K562 (cell line): ENCODE results near the gene MUSK. TPM values are rescaled to one million over a fixed set of nuclear protein-coding genes. Genes with fewer than 3 reads are reported as not detected.

ENCODE experiments used
- ATAC-seq: fragments of 200-7000 bp; cut with Tn5 transposase; 3 replicates; pipeline ENCODE4 v1.9.1; 2020; ENCODE audit warnings: moderate library complexity
- BruUV-seq: library from RNA; stranded (reverse); fragments of 400-500 nt; replicated peaks from 2 replicates; lab custom pipeline; 2021; lab: Mats Ljungman, UMichigan
- CTCF ChIA-PET: fragments of 300-600 bp; formaldehyde crosslinking; extraction: SDS; loops from one replicate; lab custom pipeline; 2021; ENCODE audit warnings: low intra/inter-chr PET ratio; lab: Yijun Ruan, JAX
- POLR2A ChIA-PET: fragments of 300-600, 350-650 bp; sonication (Branson Sonifier 250); formaldehyde crosslinking; extraction: SDS; loops from one replicate; lab custom pipeline; 2021; ENCODE audit warnings: antibody characterized with exemption, inconsistent platforms; lab: Yijun Ruan, JAX
- DNase-seq, 4 experiments: peaks; one replicate each; pipeline versions ENCODE4 v3.0.0 to v3.0.0-alpha.2; 2011 to 2018; ENCODE audit warnings: low spot score in 3 of 4, mixed read lengths in 3 of 4; ENCODE audit errors: extremely low read depth in 1 of 4
- FAIRE-seq: peaks from 2 replicates; lab custom pipeline; 2011; peaks lifted over from hg19 to GRCh38; lab: Jason Lieb, UNC
- H2AFZ ChIP-seq: 2 replicates; pipeline ENCODE4 v1.6.0; 2011; ENCODE audit warnings: low read depth, low read length, control low read depth, inconsistent platforms
- H3K27ac ChIP-seq: fragments of 200-600 bp; 3 replicates; pipeline ENCODE4 v1.8.0; 2011; ENCODE audit warnings: low read depth, mild to moderate bottlenecking, control low read depth, inconsistent platforms, low read length, moderate library complexity, mixed read lengths; ENCODE audit errors: extremely low read depth
- H3K27me3 ChIP-seq, 2 experiments: fragments of 300-600 bp in 1 of 2; 2 replicates in 1 of 2; 3 replicates in 1 of 2; pipeline versions ENCODE4 v1.6.0 to v1.8.0; 2011; ENCODE audit warnings: inconsistent platforms in 2 of 2, low read length in 2 of 2, mild to moderate bottlenecking in 1 of 2, mixed read lengths in 1 of 2, moderate library complexity in 1 of 2; ENCODE audit not compliant: control insufficient read depth in 2 of 2, insufficient read depth in 2 of 2
- H3K36me3 ChIP-seq: fragments of 300-600 bp; 3 replicates; pipeline ENCODE4 v1.8.0; 2011; ENCODE audit warnings: mild to moderate bottlenecking, low read length, inconsistent platforms; ENCODE audit not compliant: control insufficient read depth, insufficient read depth
- H3K4me1 ChIP-seq, 2 experiments: fragments of 200-600 bp in 1 of 2; replicated peaks in 1 of 2; 2 replicates in 1 of 2; 3 replicates in 1 of 2; pipeline versions ENCODE4 v1.5.1 to v1.8.0; 2011; ENCODE audit warnings: inconsistent platforms in 2 of 2, low read length in 2 of 2, mild to moderate bottlenecking in 1 of 2, mixed read lengths in 1 of 2, moderate library complexity in 1 of 2; ENCODE audit not compliant: control insufficient read depth in 2 of 2, insufficient read depth in 2 of 2
- H3K4me2 ChIP-seq: 2 replicates; pipeline ENCODE4 v1.6.1; 2011; ENCODE audit warnings: low read length, control low read depth, inconsistent platforms, mixed read lengths; ENCODE audit not compliant: insufficient read depth
- H3K4me3 ChIP-seq: fragments of 200-600 bp; sonication (generic), shearing (Covaris generic); 2 replicates; pipeline ENCODE4 v1.5.1; 2016; ENCODE audit warnings: control low read depth, inconsistent platforms
- H3K79me2 ChIP-seq: fragments of 200-600 bp; 3 replicates; pipeline ENCODE4 v1.8.0; 2011; ENCODE audit warnings: low read length, inconsistent platforms; ENCODE audit not compliant: control insufficient read depth, insufficient read depth
- H3K9ac ChIP-seq, 2 experiments: 2 replicates each; pipeline versions ENCODE4 v1.6.0 to v1.6.1; 2011; ENCODE audit warnings: low read depth in 2 of 2, low read length in 2 of 2, control low read depth in 1 of 2, inconsistent platforms in 1 of 2, mild to moderate bottlenecking in 1 of 2, mixed read lengths in 1 of 2; ENCODE audit not compliant: insufficient read depth in 1 of 2
- H3K9me1 ChIP-seq: one replicate; pipeline ENCODE4 v1.6.0; 2011; ENCODE audit warnings: inconsistent platforms, mild to moderate bottlenecking, low read length, moderate library complexity; ENCODE audit not compliant: control insufficient read depth, insufficient read depth
- H3K9me3 ChIP-seq: replicated peaks from 2 replicates; pipeline ENCODE4 v1.5.1; 2011; ENCODE audit warnings: low read depth, low read length, inconsistent platforms; ENCODE audit not compliant: control insufficient read depth, insufficient read depth
- H4K20me1 ChIP-seq: replicated peaks from 2 replicates; pipeline ENCODE4 v1.6.1; 2011; ENCODE audit warnings: low read length, inconsistent platforms, mixed read lengths; ENCODE audit not compliant: control insufficient read depth, insufficient read depth
- FOXJ3 ChIP-seq: sonication (generic); formaldehyde crosslinking; IDR thresholded peaks from 2 replicates; pipeline ENCODE4 v1.4.0; 2020; ENCODE audit warnings: mild to moderate bottlenecking, missing genetic modification reagents
- NCOA2 ChIP-seq, 2 experiments: fragments of 450-650 bp; IDR thresholded peaks; 2 replicates each; pipeline ENCODE4 v1.6.1; 2018; ENCODE audit warnings: mild to moderate bottlenecking in 2 of 2, moderate library complexity in 1 of 2; ENCODE audit not compliant: partially characterized antibody in 2 of 2
- PHF21A ChIP-seq: fragments of 450-650 bp; IDR thresholded peaks from 2 replicates; pipeline ENCODE4 v1.6.1; 2017; ENCODE audit warnings: low read depth, borderline replicate concordance
- TBL1XR1 ChIP-seq, 2 experiments: IDR thresholded peaks; 2 replicates each; pipeline ENCODE4 v1.6.1; 2012; ENCODE audit warnings: improper control_type of control experiment in 2 of 2, low read length in 2 of 2, mild to moderate bottlenecking in 1 of 2
- TEAD4 ChIP-seq, 2 experiments: sonication (generic) in 1 of 2; formaldehyde crosslinking in 1 of 2; IDR thresholded peaks; 2 replicates each; pipeline versions ENCODE4 v1.6.1 to v1.8.0; 2012 to 2022; ENCODE audit warnings: borderline replicate concordance in 1 of 2, inconsistent platforms in 1 of 2, low read length in 1 of 2, mild to moderate bottlenecking in 1 of 2, missing genetic modification reagents in 1 of 2
- ZNF445 ChIP-seq: fragments of 250-450 bp; sonication (Bioruptor Pico); IDR thresholded peaks from 2 replicates; pipeline ENCODE4 v1.4.0; 2020; ENCODE audit warnings: low read depth, mild to moderate bottlenecking, moderate library complexity
- WGBS: fragments of 100-300 bp; shearing (Covaris generic); methylation state at CpG from one replicate; pipeline ENCODE4 v1.1.6; 2016; ENCODE audit warnings: low coverage, mixed read lengths; ENCODE audit not compliant: insufficient coverage; ENCODE audit errors: missing lambda C conversion rate; 5-methylcytosine and 5-hydroxymethylcytosine counted together
- in situ Hi-C: fragments of 300-500 bp; cut with MboI; formaldehyde crosslinking; loops from 4 replicates; pipeline ENCODE4 v1.15.0; 2018; ENCODE audit warnings: inconsistent platforms, mixed read lengths
- intact Hi-C: fragments of 100-400 bp; cut with micrococcal nuclease; formaldehyde crosslinking; loops from 2 replicates; pipeline ENCODE4 v1.14.2; 2022
- polyA plus RNA-seq, 8 experiments: library from polyadenylated mRNA; depleted of rRNA in 4 of 8; stranded (reverse) in 5 of 8; unstranded in 3 of 8; fragments of >200 nt; fragmentation: Nextera tagmentation in 2 of 8; fragmentation: Illumina TruSeq in 1 of 8; extraction: Ambion mirVana in 2 of 8; extraction: Trizol in 1 of 8; gene quantifications; 2 replicates each; pipeline versions ENCODE4 v1.2.1 to v1.2.3, GENCODE V29; 2011 to 2014; ENCODE audit warnings: inconsistent platforms in 1 of 8, missing spikeins in 1 of 8
- total RNA-seq, 7 experiments: library from RNA; depleted of rRNA in 6 of 7; stranded (reverse); fragments of >200 nt in 6 of 7; fragmentation: Illumina TruSeq in 2 of 7; extraction: Trizol in 2 of 7; gene quantifications; 2 replicates each; pipeline versions ENCODE4 v1.2.1 to v1.2.3, GENCODE V29; 2011 to 2021; ENCODE audit warnings: low replicate concordance in 1 of 7
- TF ChIP-seq, protein P1 (sequence below): fragments of 450-650 bp; IDR thresholded peaks from 2 replicates; pipeline ENCODE4 v1.6.1; 2016; ENCODE audit warnings: borderline replicate concordance
- TF ChIP-seq, protein P2 (sequence below): fragments of 450-650 bp; IDR thresholded peaks from 2 replicates; pipeline ENCODE4 v1.6.1; 2016; ENCODE audit warnings: low read depth

Gene MUSK
- total and polyA plus RNA-seq, 9 of the 15 experiments (the other 6 are each of a cell fraction or from before 2014, with no cell fraction given): not detected

DNA sequence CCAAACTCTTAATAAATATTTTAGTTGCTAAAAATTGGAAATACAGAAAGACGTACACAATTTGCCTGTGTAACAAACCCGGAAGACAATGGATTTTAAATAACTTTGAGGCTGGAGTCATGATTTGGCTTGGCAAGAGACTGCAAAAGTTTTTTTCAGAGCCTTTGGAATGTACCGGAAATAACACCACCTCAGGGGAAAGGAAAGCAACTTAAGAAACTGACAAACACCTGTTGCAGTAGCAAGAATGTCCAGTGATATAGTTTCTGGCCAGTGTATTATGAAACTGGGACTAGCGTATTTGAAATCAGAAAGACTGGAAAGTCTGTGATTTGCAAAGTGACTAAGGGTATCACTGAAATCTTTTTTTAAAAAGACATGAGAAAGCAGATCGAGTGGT, 842 bp downstream of the MUSK start:
- no peaks in the 10 kb centered on the region for H3K9me3 ChIP-seq
- WGBS: 1% methylated on average over 5 of the region's 5 CpGs
- no peak overlapping the region for H3K9ac ChIP-seq
- no TSS peak for BruUV-seq
- ChIA-PET CTCF (no interaction called here), POLR2A (no interaction called here)
- H3K27ac ChIP-seq: no peak overlapping the region
- no peaks in the 10 kb centered on the region for H3K9me1 ChIP-seq
- FAIRE-seq (no peak), ATAC-seq (no peak), DNase-seq (no peak)
- in situ Hi-C loops (no loop called here), intact Hi-C loops (no loop called here)
- H3K79me2 ChIP-seq: no peaks in the 10 kb centered on the region
- no peak overlapping the region for H3K4me3 ChIP-seq
- H3K27me3 ChIP-seq: no peaks in the 10 kb centered on the region
- H3K36me3 ChIP-seq: no peaks in the 10 kb centered on the region
- H2AFZ ChIP-seq: no peak overlapping the region
- H3K4me2 ChIP-seq: no peak overlapping the region
- H3K4me1 ChIP-seq: no peaks in the 10 kb centered on the region
- no peaks in the 10 kb centered on the region for H4K20me1 ChIP-seq
- TF ChIP-seq TEAD4 (IDR thresholded peaks at IDR 0.05; ENCODE audit: low read length): no peak
- TF ChIP-seq TEAD4 (CRISPR knock-in tag; IDR thresholded peaks at IDR 0.05; ENCODE audit: borderline replicate concordance): no peak
- no peak for TF ChIP-seq NCOA2 (IDR thresholded peaks at IDR 0.05; ENCODE audit: partially characterized antibody in 2 of 2)
- no peak for TF ChIP-seq ZNF445 (CRISPR knock-in tag)
- no peak for TF ChIP-seq TBL1XR1 (IDR thresholded peaks at IDR 0.05; ENCODE audit: low read length in 2 of 2)
- TF ChIP-seq PHF21A: no peak
- TF ChIP-seq, protein P1, sequence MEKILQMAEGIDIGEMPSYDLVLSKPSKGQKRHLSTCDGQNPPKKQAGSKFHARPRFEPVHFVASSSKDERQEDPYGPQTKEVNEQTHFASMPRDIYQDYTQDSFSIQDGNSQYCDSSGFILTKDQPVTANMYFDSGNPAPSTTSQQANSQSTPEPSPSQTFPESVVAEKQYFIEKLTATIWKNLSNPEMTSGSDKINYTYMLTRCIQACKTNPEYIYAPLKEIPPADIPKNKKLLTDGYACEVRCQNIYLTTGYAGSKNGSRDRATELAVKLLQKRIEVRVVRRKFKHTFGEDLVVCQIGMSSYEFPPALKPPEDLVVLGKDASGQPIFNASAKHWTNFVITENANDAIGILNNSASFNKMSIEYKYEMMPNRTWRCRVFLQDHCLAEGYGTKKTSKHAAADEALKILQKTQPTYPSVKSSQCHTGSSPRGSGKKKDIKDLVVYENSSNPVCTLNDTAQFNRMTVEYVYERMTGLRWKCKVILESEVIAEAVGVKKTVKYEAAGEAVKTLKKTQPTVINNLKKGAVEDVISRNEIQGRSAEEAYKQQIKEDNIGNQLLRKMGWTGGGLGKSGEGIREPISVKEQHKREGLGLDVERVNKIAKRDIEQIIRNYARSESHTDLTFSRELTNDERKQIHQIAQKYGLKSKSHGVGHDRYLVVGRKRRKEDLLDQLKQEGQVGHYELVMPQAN: no peak
- no peak for TF ChIP-seq FOXJ3 (CRISPR knock-in tag)
- TF ChIP-seq, protein P2, sequence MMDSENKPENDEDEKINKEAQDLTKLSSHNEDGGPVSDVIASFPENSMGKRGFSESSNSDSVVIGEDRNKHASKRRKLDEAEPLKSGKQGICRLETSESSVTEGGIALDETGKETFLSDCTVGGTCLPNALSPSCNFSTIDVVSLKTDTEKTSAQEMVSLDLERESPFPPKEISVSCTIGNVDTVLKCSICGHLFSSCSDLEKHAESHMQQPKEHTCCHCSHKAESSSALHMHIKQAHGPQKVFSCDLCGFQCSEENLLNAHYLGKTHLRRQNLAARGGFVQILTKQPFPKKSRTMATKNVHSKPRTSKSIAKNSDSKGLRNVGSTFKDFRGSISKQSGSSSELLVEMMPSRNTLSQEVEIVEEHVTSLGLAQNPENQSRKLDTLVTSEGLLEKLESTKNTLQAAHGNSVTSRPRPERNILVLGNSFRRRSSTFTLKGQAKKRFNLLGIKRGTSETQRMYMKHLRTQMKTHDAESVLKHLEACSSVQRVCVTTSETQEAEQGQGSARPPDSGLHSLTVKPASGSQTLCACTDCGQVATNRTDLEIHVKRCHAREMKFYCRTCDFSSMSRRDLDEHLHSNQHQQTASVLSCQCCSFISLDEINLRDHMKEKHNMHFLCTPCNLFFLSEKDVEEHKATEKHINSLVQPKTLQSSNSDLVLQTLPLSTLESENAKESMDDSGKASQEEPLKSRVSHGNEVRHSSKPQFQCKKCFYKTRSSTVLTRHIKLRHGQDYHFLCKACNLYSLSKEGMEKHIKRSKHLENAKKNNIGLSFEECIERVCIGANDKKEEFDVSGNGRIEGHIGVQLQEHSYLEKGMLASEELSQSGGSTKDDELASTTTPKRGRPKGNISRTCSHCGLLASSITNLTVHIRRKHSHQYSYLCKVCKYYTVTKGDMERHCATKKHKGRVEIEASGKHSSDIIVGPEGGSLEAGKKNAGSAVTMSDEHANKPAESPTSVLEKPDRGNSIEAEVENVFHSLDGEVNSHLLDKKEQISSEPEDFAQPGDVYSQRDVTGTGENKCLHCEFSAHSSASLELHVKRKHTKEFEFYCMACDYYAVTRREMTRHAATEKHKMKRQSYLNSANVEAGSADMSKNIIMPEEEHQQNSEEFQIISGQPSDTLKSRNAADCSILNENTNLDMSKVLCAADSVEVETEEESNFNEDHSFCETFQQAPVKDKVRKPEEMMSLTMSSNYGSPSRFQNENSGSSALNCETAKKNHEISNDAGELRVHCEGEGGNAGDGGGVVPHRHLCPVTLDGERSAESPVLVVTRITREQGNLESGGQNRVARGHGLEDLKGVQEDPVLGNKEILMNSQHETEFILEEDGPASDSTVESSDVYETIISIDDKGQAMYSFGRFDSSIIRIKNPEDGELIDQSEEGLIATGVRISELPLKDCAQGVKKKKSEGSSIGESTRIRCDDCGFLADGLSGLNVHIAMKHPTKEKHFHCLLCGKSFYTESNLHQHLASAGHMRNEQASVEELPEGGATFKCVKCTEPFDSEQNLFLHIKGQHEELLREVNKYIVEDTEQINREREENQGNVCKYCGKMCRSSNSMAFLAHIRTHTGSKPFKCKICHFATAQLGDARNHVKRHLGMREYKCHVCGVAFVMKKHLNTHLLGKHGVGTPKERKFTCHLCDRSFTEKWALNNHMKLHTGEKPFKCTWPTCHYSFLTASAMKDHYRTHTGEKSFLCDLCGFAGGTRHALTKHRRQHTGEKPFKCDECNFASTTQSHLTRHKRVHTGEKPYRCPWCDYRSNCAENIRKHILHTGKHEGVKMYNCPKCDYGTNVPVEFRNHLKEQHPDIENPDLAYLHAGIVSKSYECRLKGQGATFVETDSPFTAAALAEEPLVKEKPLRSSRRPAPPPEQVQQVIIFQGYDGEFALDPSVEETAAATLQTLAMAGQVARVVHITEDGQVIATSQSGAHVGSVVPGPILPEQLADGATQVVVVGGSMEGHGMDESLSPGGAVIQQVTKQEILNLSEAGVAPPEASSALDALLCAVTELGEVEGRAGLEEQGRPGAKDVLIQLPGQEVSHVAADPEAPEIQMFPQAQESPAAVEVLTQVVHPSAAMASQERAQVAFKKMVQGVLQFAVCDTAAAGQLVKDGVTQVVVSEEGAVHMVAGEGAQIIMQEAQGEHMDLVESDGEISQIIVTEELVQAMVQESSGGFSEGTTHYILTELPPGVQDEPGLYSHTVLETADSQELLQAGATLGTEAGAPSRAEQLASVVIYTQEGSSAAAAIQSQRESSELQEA: no peak
